ENCODE measurements around the gene RPS6KC1.
"Not testable (repeated sequence)": the region's sequence is repeated elsewhere in the genome, so short reads cannot be mapped to it uniquely, and the experiment has no call there.

Gene RPS6KC1

DNA sequence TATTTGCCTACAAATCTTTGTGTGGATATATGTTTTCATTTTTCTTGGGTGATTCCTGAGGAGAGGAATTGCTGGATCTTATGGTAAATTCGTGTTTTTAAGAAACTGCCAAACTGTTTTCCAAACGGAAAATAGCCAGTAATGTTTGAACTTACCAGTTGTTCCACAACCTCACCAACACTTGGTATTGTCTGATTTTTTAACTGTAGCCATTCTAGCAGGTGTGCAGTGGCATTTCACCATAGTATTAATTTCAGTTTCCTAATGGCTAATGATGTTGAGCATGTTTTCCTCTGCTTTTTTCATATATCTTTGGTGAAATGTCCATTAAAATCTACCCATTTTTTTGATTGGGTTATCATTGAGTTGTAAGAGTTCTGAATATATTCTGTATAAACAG, 56.6 kb downstream of the RPS6KC1 start:
- DNase-seq: no peak

DNA sequence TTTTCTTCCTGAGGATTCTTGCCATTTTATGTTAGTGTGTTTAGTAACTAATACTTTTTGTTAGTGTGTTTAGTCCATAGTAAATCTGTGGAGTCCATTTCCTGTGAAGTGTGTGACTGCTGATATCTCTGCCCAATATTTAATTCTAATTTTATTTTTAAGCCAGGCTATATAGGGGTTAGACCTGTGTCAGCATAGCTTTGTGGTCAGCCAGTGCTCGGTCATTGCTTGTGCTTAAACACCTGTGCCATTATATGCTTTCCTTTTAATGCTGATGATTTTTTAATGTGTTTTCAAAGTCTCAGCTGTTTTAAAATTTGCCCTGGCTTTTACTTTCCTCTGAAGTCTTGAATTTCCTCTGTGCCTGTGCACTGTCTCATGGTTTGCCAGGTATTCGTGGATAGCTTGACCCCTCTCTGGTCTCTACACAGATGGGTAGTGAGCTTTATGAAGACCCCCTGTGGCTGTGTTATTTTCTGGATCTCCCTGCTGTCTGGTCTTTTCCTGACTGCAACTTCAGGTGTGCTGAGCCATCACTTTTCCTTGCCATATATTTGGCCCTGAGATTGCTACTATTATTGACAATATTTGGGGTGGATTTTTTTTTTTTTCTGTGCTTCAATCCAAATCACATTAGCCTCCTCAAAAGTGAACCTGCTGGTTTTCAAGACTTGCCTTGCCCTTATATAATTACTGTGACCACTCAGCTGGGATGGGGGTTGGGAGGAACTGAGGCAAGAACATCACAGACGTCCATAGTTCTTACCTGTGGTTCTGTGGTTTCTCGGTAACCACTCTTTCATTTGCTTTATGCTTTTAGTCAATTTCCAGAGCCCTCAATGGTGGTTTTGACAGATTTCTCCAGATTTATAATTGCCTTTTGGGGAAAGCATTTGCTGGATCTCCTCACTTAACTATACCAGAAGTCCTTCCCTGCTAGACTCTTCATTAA, 59.6 kb downstream of the RPS6KC1 start:
- DNase-seq: no peak

DNA sequence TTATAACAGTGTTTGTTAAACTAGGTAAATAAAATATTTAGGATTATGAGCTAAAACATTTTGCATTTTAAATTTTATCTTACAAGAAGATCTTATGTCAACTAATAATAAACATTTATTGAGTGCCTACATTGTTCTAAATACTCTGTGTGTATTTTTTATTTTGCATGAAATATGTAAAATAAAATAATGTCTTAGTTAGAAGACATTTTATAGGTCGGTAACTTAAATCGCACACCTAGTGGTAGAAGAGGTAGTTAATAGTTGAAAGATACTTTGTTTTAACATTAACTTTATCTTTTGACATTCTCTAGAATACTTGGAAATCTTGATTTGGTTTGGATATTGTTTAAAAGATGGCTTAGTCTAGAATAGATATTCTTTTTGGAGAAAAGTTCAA, 60.5 kb downstream of the RPS6KC1 start:
- no peak for DNase-seq

DNA sequence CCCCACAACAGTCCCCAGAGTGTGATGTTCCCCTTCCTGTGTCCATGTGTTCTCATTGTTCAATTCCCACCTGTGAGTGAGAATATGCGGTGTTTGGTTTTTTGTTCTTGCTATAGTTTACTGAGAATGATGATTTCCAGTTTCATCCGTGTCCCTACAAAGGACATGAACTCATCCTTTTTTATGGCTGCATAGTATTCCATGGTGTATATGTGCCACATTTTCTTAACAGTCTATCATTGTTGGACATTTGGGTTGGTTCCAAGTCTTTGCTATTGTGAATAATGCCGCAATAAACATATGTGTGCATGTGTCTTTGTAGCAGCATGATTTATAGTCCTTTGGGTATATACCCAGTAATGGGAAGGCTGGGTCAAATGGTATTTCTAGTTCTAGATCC, 61.7 kb downstream of the RPS6KC1 start:
- not testable (repeated sequence) for DNase-seq

DNA sequence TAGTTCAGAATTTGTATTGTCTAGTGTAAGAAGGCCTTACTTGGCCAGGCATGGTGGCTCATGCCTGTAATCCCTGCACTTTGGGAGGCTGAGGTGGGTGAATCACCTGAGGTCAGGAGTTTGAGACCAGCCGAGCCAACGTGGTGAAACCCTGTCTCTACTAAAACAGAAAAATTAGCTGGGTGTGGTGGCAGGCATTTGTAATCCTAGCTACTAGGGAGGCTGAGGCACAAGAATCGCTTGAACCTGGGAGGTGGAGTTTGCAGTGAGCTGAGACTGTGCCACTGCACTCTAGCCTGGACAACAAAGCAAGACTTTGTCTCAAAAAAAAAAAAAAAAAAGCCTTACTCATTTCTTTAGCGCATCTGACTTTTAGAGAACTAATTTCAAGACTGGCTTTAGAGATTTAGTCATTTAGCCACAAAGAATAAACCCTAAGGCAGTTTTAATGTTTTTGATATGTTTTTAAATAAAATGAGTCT, 66.7 kb downstream of the RPS6KC1 start:
- DNase-seq: not testable (repeated sequence)

DNA sequence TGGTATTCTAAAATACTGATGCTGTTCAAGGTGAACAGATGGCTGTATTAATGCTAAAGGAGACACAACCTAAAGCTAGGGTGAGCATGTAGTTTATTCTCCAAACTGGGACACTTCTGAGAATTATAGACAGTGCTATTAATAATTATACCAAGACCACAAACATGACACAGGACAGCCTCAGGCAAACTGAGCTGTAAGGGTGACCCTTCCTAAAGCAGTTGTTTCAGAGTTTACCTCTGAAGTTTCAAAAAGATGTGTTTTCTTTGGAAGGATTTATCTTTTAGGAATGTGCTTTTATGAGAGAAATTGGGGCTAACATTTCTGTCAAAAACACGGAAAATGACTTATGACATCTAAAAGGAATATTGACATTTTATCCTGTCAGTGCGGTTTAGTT, 68.8 kb downstream of the RPS6KC1 start:
- DNase-seq: no peak

DNA sequence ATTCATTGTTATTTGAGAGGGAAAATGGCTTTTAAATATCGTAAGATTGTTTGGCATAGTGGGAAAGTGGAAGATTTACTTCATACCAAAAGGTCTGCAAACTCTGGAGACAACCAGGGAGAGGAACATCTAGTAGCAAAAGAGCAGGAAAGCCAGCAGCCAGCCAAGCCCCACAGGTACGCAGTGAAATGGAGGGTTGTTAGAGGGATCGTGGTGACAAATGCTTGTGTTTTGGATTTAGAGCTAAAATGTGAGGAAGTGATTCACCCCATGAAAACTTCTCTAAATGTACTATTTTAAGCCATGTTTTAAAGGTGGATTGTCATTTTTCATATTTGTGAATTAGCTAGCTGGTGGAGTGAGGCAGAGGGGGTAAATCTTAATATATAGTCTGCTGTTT, 69.3 kb downstream of the RPS6KC1 start:
- no peak for DNase-seq

DNA sequence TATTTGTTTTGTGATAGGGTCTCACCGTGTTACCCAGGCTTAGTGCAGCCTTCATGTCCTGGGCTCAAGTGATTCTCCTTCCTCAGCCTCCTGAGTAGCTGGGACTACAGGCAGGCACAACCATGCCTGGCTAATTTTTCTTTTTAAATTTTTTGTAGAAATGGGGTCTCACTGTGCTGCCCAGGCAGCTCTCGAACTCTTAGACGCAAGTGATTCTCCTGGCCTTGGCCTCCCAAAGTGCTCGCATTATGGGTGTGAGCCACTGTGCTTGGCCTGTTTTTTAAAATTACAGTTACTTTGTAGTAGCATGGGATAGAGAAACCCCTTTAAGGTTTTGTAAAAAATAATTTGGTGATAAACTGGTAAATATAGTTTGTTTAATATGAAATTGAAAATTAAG, 69.9 kb downstream of the RPS6KC1 start:
- no peak for DNase-seq

DNA sequence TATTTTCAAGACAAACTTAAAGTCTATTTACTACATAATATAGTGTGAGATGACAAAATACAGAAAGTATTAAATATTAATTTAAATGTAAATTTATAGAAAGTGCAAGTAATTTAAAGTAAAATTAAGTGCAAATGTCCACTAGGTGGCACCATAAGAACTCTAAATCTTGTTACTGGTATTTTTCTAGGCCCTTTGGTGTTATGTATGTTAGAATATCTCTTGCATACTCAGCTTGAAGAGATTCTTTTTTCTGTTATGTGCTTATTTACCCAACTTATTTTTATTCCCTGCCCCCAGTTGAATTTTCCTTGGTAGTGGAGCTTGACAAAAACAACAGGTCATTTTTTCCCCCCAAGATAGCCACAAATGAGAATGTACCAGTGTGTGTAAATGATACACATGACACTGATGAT, 71.5 kb downstream of the RPS6KC1 start:
- DNase-seq: peak; percentile 33

DNA sequence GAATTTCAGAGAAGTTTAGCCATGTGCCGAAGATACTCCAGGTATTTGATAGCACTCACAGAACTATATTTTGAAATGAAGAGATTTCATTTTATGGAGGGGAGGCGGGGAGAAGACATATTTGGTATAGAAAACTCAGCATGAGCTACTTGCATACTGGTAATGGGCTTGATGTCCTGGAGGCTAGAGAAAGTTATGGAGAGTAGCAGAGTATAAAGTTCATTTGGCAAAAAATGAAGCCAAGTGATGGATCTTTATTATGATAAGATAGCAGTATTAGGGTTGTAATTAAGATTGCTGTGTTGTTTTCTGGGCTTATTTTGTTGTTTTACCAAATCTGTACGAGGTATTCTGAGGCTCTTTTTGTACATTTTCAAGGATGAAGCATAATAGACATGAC, 72.0 kb downstream of the RPS6KC1 start:
- no peak for DNase-seq

DNA sequence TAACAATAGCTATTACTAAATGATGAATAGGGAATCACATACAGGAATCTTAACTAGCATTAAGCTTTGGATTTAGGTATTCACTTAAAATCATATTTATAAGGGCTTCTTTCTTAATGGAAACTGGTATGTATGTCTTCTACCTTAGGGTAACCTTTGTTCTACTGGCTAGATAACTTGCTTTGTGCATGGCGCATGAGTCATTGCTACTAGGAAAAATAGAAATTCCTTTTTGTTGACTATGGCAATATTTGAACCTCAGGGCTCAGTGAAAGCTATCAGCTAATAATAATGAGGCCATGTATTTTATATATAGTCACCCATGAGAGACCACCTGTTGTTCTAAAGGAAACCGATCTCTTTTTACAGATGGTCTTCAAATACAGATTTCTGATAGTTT, 72.5 kb downstream of the RPS6KC1 start:
- DNase-seq: no peak

DNA sequence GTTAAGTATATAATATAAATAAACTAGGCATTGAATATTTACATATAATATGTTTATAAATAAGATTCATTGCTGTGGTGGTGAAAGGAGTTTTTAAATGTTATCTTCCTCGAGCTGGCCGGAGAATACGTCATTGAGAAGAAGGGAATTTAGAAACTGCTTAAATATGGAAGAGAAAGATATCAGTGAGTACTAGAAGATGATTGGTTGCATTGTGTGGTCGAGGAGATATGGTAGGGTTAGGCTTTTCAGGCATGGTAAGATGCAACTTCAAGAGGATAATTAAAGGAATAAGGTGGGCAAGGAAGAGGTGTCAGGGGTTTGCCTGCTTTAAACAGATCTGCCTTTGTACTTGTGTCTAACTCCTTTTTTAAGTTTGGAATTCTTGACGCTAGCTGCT, 73.5 kb downstream of the RPS6KC1 start:
- no peak for DNase-seq

DNA sequence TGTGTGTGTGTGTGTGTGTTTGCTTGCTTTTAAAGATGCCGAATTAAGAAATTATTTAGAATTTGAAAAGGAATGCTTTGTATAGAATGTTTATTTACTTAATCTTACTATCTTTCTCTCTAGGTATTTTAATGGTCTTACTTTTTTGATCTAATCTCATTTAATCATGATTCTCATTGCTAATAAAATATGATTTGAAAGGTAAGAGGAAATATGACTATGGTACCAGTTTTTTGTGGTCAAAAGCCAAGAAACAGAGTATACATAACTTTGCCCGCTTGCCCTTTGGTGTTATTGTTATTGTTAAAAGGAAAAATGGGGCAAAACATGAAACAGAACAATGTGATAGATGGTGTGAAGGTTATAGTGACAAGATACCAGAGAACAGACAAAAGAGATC, 74.6 kb downstream of the RPS6KC1 start:
- no peak for DNase-seq

DNA sequence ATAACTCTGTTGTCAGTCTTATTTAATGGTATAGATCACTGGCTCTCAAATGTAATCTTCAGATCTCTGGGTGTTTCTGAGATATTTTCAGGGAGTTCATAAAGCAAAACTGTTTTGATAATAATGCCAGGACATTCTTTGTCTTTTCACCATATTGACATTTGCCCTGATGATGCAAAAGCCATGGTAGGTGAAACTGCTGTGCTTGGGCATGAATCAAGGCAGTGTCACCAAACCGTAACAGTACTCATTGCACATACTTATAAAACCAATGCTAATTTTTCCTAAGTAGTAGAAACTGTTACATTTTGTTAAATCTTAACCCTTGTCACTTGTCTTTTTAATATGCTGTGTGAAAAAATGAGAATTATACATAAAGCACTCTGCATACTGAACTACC, 76.0 kb downstream of the RPS6KC1 start:
- no peak for DNase-seq

DNA sequence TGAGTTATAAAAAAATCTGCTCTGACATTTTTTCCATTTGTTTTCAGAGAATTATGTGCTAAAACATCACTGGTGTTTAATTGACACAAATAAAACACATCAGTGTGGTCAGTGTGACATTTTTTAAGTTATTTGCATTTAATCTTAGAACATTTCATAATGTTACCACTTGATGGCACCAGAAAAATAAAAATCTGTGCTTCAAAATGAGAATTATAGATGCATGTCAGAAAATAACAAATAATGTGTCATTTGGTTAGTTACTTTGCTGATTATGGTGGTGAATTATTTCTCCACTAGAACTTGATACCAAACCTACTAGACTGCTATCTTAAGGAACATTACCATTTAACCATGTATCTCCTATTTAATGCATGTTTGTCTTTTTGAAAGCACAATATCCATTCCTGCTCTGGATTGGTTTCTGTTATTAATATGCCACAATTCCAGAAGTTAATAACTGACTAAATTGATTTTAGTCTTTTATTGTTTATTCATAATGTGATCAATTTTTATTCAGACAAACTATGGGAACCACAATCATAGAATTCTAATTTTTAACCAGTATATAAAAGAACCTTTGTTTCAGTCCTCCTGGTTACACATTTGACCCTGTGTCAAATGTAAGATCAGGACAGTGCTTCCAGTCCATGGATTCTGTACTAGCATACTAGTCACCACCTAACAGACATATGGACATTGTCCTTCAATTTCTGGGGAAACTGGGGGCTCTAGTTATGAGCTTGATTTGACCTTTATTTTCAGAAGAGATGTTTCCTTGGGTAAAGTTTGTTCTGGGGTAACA, 81.0 kb downstream of the RPS6KC1 start:
- DNase-seq: no peak

DNA sequence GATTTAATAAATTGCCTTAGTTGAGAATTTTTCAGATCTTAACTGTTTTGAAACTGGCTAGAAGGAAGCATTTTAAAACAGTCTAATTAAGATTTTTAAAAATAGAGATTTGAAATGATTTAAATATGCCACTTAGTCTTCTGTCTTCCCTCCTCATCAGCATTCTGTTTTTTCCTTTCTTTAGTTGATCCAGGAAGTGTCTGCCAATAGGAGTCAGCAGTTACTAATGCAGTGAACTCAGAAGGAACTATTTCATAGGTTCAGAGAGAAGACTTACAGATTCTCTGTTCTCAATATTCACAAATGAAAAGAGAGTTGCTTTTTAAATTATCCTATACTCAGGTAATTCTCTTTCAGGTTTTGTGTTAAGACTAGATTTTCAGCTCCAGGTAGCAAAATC, 84.5 kb downstream of the RPS6KC1 start:
- DNase-seq: no peak

DNA sequence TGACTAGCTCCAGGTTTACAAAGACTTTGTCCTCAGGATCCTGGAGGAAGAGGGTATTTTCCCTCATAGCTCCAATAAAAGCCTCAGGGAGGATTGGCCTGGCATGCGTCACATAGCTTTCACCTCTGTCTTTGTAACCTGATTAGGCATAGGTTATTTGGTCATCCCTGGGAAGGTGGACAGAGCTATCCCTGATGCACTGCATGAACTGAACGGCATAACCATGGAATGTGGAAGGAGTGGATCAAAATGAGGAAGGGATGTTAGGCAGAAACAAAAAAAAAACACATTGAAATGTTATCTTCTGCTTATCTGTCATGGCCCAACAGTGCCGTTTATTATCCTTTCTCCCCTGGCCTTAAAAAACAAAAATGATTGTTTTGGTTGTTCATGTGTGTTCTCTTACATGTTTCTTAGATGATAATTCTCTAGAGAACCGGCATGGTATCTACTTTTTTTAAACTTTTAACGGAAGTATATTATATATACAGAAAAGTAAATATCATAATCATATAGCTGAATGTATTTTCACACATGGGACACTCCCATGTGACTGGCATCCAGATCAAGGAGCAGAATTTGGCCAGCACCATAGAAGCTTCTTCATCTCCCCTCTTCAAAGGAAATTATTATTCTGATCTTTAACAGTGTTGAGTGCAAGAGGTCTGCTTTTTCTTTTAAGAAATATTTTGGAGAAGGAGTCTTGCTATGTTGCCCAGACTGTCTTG, 85.3 kb downstream of the RPS6KC1 start:
- no peak for DNase-seq

DNA sequence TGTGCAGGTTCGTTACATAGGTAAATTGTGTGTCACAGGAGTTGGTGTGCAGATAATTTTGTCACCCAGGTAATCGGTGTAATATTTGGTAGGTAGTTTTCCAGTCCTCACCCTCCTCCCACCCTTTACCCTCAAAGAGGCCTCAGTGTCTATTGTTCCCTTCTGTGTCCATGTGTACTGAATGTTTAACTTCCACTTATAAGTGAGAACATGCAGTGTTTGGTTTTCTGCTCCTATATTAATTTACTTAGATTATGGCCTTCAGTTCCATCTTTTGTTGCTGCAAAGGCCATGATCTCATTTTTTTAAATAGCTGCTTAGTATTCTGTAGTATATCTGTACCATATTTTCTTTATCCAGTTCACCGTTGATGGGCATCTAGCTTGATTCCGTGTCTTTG, 87.3 kb downstream of the RPS6KC1 start:
- DNase-seq: no peak

DNA sequence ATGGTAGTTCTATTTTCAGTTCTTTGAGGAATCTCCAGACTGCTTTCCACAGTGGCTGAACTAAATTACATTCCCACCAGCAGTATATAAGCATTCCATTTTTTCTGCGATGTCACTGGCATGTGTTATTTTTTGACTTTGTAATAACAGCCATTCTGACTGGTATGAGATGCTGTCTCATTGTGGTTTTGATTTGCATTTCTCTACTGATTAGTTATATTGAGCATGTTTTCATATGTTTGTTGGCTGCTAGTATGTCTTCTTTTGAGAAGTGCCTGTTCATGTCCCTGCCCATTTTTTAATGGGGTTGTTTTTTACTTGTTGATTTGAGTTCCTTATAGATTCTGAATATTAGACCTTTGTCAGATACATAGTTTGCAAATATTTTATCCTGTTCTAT, 87.9 kb downstream of the RPS6KC1 start:
- no peak for DNase-seq

DNA sequence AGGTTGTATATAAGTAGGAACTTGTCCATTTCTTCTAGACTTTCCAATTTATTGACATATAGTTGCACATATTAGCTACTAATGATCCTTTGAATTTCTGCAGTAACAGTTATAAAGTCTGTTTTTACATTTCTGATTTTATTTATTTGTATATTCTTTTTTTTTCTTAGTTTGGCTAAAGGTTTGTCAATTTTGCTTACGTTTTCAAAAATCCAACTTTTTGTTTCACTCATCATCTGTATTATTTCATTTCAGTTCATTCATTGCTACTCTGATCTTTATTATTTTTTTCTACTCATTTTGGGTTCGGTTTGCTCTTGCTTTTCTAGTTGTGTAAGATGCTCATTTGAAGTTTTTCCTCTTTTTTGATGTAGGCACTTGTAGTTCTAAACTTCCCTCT, 97.9 kb downstream of the RPS6KC1 start:
- no peak for DNase-seq

DNA sequence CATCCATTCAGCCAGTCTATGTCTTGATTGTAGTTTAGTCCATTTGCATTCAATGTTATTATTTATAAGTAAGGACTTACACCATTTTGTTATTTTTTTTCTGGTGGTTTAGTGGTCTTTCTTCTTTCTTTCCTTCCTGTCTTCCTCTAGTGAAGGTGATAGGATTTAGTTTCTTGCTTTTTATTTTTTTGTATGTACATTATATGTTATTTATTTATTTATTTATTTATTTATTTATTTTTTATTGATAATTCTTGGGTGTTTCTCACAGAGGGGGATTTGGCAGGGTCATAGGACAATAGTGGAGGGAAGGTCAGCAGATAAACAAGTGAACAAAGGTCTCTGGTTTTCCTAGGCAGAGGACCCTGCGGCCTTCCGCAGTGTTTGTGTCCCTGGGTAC, 99.0 kb downstream of the RPS6KC1 start:
- not testable (repeated sequence) for DNase-seq

DNA sequence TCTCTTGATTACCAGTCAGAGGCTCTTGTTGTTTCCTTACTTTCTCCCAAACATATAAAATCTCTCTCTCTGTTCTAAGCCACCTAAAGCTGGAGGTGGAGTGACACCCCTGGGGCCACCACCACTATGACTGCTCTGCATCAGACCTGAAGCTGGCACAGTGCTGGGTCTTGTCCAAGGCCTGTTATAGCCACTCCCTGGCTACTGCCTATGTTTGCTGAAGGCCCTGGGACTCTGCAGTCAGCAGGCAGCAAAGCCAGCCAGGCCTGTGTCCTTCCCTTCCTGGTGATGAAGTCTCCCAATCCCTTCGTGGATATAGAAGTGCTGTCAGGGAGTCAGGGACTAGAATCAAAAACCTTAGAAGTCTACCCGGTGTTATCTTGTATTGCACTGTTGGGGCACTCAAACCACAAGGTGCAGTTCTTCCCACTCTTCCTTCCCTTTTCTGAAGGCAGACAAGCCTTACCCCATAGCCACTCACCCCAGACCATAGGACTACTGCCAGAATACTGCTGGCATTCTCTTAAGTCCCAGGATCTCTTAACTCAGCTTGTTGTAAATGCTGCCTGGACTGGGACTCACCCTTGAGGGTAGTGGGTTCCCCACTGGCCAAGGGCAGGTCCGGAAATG, 103.1 kb downstream of the RPS6KC1 start:
- DNase-seq: no peak

DNA sequence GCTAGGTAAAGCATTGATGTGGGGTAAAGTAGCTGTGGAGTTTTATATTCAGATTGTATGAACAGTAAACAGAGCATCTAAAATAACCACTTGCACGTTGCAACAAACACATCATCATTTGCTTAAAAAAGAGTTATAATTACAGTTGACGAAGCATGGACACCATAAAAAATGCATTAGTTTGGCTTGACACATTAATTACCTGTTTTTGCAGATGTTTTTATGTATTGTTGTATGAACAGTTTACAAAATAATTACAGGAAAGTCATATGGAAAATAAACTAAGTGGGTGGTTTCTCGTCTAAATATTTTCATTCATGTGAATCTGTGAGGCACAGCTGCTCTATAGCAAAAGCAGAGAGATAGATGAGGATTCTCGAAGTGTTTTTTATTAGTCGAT, 108.3 kb downstream of the RPS6KC1 start:
- no peak for DNase-seq
